CD4-positive, alpha-beta T cell (primary cell): ENCODE results near the gene GRM8. TPM values are rescaled to one million over a fixed set of nuclear protein-coding genes. Genes with fewer than 3 reads are reported as not detected.

Source experiments
- ATAC-seq: fragments of 200-7000 bp; cut with Tn5 transposase; one replicate; pipeline ENCODE4 v1.10.0; 2022; ENCODE audit warnings: mild to moderate bottlenecking; ENCODE audit not compliant: poor library complexity
- CTCF ChIA-PET: fragments of 350-600 bp; sonication (Branson Sonifier 250); formaldehyde crosslinking; loops from one replicate; lab custom pipeline; 2021; ENCODE audit warnings: antibody characterized with exemption, inconsistent platforms; lab: Charles Lee
- POLR2A ChIA-PET: fragments of 350-600 bp; sonication (Branson Sonifier 250); formaldehyde crosslinking; loops from one replicate; lab custom pipeline; 2021; ENCODE audit warnings: antibody characterized with exemption, inconsistent platforms; lab: Charles Lee
- DNase-seq, 14 experiments: peaks; one replicate each; pipeline ENCODE4 v3.0.0-alpha.2; 2013 to 2020; ENCODE audit warnings: mixed read lengths in 2 of 14
- H3K27ac ChIP-seq, 2 donors: one replicate each; pipeline versions ENCODE4 v1.5.1 to v1.7.0; 2013; ENCODE audit warnings: low read length in 2 of 2, low read depth in 1 of 2, mild to moderate bottlenecking in 1 of 2
- H3K27me3 ChIP-seq, 2 experiments: 1 replicate in 1 of 2; 2 replicates in 1 of 2; pipeline versions ENCODE4 v1.6.1 to v1.7.0; 2013; ENCODE audit warnings: low read length in 2 of 2, control low read depth in 1 of 2, mild to moderate bottlenecking in 1 of 2, moderate library complexity in 1 of 2; ENCODE audit not compliant: insufficient read depth in 2 of 2, control insufficient read depth in 1 of 2
- H3K36me3 ChIP-seq: one replicate; pipeline ENCODE4 v1.6.1; 2013; ENCODE audit warnings: low read length, control low read depth; ENCODE audit not compliant: insufficient read depth
- H3K4me1 ChIP-seq: one replicate; pipeline ENCODE4 v1.6.1; 2013; ENCODE audit warnings: low read length, control low read depth; ENCODE audit not compliant: insufficient read depth
- H3K4me3 ChIP-seq: one replicate; pipeline ENCODE4 v1.5.1; 2013; ENCODE audit warnings: mild to moderate bottlenecking, low read length, moderate library complexity
- H3K9me3 ChIP-seq, 2 experiments: 1 replicate in 1 of 2; 2 replicates in 1 of 2; pipeline versions ENCODE4 v1.6.1 to v1.7.0; 2013; ENCODE audit warnings: low read length in 2 of 2, mild to moderate bottlenecking in 2 of 2, control low read depth in 1 of 2, moderate library complexity in 1 of 2; ENCODE audit not compliant: control insufficient read depth in 1 of 2, insufficient read depth in 1 of 2
- H3K27ac Mint-ChIP-seq: one replicate; pipeline ENCODE4 v1.8.0; 2020; ENCODE audit warnings: mixed read lengths
- H3K27me3 Mint-ChIP-seq: one replicate; pipeline ENCODE4 v1.8.0; 2021; ENCODE audit warnings: mixed read lengths
- H3K36me3 Mint-ChIP-seq: one replicate; pipeline ENCODE4 v1.8.0; 2021; ENCODE audit warnings: low read depth, mixed read lengths
- H3K4me1 Mint-ChIP-seq: one replicate; pipeline ENCODE4 v1.8.0; 2021; ENCODE audit warnings: low read depth, mixed read lengths
- H3K4me3 Mint-ChIP-seq: one replicate; pipeline ENCODE4 v1.8.0; 2020; ENCODE audit warnings: mild to moderate bottlenecking, mixed read lengths
- H3K9me3 Mint-ChIP-seq: one replicate; pipeline ENCODE4 v1.8.0; 2020; ENCODE audit warnings: mixed read lengths
- CTCF ChIP-seq: fragments of 200-600 bp; IDR thresholded peaks from one replicate; pipeline ENCODE4 v1.8.0; 2022; ENCODE audit warnings: antibody characterized with exemption, mild to moderate bottlenecking
- intact Hi-C, 2 experiments: fragments of 100-400 bp; cut with DNase I in 1 of 2; cut with micrococcal nuclease in 1 of 2; formaldehyde crosslinking; loops; one replicate each; pipeline versions ENCODE4 v1.15.1 to v1.9.0; 2023 to 2025; cut with DNase I, micrococcal nuclease
- total RNA-seq, 174 experiments: library from RNA in 2 of 174; stranded (reverse) in 2 of 174; gene quantifications; one replicate each; pipeline ENCODE4 v1.2.3 and lab custom pipeline; 2021 to 2026

Gene GRM8
- total RNA-seq, 2 experiments from 2014 or later: not detected

GRCh38 chr7:126436213-126436868 lies 816.4 kb downstream of the GRM8 start:
- no peak overlapping the region for H3K27ac Mint-ChIP-seq
- H3K27me3 ChIP-seq: no peaks in the 10 kb centered on the region
- ChIA-PET CTCF (no interaction called here), POLR2A (no interaction called here)
- no peak overlapping the region for H3K4me3 ChIP-seq
- intact Hi-C loops: no loop called here
- no peak for DNase-seq
- H3K9me3 ChIP-seq: no peaks in the 10 kb centered on the region
- no peaks in the 10 kb centered on the region for H3K4me1 ChIP-seq
- no peak for ATAC-seq
- no peak overlapping the region for H3K4me3 Mint-ChIP-seq
- TF ChIP-seq CTCF: no peak
- no peaks in the 10 kb centered on the region for H3K36me3 Mint-ChIP-seq
- H3K36me3 ChIP-seq: no peaks in the 10 kb centered on the region
- H3K9me3 Mint-ChIP-seq: no peaks in the 10 kb centered on the region
- no peaks in the 10 kb centered on the region for H3K27me3 Mint-ChIP-seq
- no peak overlapping the region for H3K27ac ChIP-seq
- no peaks in the 10 kb centered on the region for H3K4me1 Mint-ChIP-seq

GRCh38 chr7:126426652-126427051 lies 826.1 kb downstream of the GRM8 start:
- H3K9me3 Mint-ChIP-seq: peaks cover 7% of the 10 kb centered on the region
- no peak for DNase-seq
- no peak for TF ChIP-seq CTCF
- intact Hi-C loops: no loop called here
- no peak overlapping the region for H3K4me3 ChIP-seq
- ChIA-PET POLR2A (no interaction called here), CTCF (no interaction called here)
- no peak overlapping the region for H3K27ac Mint-ChIP-seq
- no peak overlapping the region for H3K4me3 Mint-ChIP-seq
- H3K27me3 Mint-ChIP-seq: no peaks in the 10 kb centered on the region
- no peak for ATAC-seq
- H3K36me3 Mint-ChIP-seq: no peaks in the 10 kb centered on the region
- no peak overlapping the region for H3K27ac ChIP-seq
- no peaks in the 10 kb centered on the region for H3K36me3 ChIP-seq
- H3K27me3 ChIP-seq: no peaks in the 10 kb centered on the region
- H3K4me1 Mint-ChIP-seq: no peaks in the 10 kb centered on the region
- no peaks in the 10 kb centered on the region for H3K4me1 ChIP-seq
- H3K9me3 ChIP-seq: no peaks in the 10 kb centered on the region

GRCh38 chr7:126424985-126425384 lies 827.8 kb downstream of the GRM8 start:
- no peaks in the 10 kb centered on the region for H3K9me3 ChIP-seq
- no peaks in the 10 kb centered on the region for H3K27me3 ChIP-seq
- no peaks in the 10 kb centered on the region for H3K4me1 ChIP-seq
- H3K27ac Mint-ChIP-seq: no peak overlapping the region
- no peak overlapping the region for H3K27ac ChIP-seq
- no peaks in the 10 kb centered on the region for H3K27me3 Mint-ChIP-seq
- H3K4me3 ChIP-seq: no peak overlapping the region
- no peak for TF ChIP-seq CTCF
- H3K36me3 ChIP-seq: no peaks in the 10 kb centered on the region
- ChIA-PET CTCF (no interaction called here), POLR2A (no interaction called here)
- DNase-seq (no peak), ATAC-seq (no peak)
- no peak overlapping the region for H3K4me3 Mint-ChIP-seq
- no peaks in the 10 kb centered on the region for H3K36me3 Mint-ChIP-seq
- no peaks in the 10 kb centered on the region for H3K4me1 Mint-ChIP-seq
- intact Hi-C loops: no loop called here
- H3K9me3 Mint-ChIP-seq: peaks cover 7% of the 10 kb centered on the region
